Activated CD8-positive, alpha-beta memory T cell treated with anti-CD3 and anti-CD28 coated beads, Interleukin-2, amount 50 U/mL, for 1 hour (primary cell): Measurements from ENCODE around the gene CCDC136.

Experiments
- DNase-seq: peaks from one replicate; pipeline ENCODE4 v3.0.0-alpha.2; 2020; ENCODE audit errors: extremely low read depth

The CCDC136 gene

GRCh38 chr7:128777156-128778123 is 14.3 kb upstream of the CCDC136 start:
- no peak for DNase-seq

- no peak for DNase-seq
Measured at GRCh38 chr7:128778946-128779345, 12.8 kb upstream of the CCDC136 start.

- DNase-seq, result no peak
Measured at GRCh38 chr7:128781126-128781525, 10.6 kb upstream of the CCDC136 start.

- no peak for DNase-seq
Measured at GRCh38 chr7:128781851-128782250, 9.9 kb upstream of the CCDC136 start.

GRCh38 chr7:128783143-128783861 is 8.5 kb upstream of the CCDC136 start:
- DNase-seq, result no peak

- DNase-seq, result no peak
Measured at GRCh38 chr7:128785738-128786137, 6.0 kb upstream of the CCDC136 start.

GRCh38 chr7:128788446-128789412 is 3.0 kb upstream of the CCDC136 start:
- DNase-seq, result no peak

GRCh38 chr7:128790315-128791041 is 1.3 kb upstream of the CCDC136 start:
- DNase-seq, result no peak

GRCh38 chr7:128791972-128792327 is 182 bp downstream of the CCDC136 start:
- no peak for DNase-seq

GRCh38 chr7:128792471-128793180 is 858 bp downstream of the CCDC136 start:
- DNase-seq, result no peak

- DNase-seq, result no peak
Measured at GRCh38 chr7:128793181-128793547, 1.4 kb downstream of the CCDC136 start.

- DNase-seq, result no peak
Measured at GRCh38 chr7:128794020-128794419, 2.3 kb downstream of the CCDC136 start.

GRCh38 chr7:128794436-128794835 is 2.7 kb downstream of the CCDC136 start:
- DNase-seq, result no peak

GRCh38 chr7:128795129-128795528 is 3.4 kb downstream of the CCDC136 start:
- no peak for DNase-seq

GRCh38 chr7:128796327-128796726 is 4.6 kb downstream of the CCDC136 start:
- DNase-seq, result no peak

GRCh38 chr7:128799451-128799850 is 7.7 kb downstream of the CCDC136 start:
- DNase-seq, result no peak

GRCh38 chr7:128800567-128800966 is 8.8 kb downstream of the CCDC136 start:
- no peak for DNase-seq

GRCh38 chr7:128801003-128801402 is 9.2 kb downstream of the CCDC136 start:
- DNase-seq, result no peak

- no peak for DNase-seq
Measured at GRCh38 chr7:128801667-128802418, 10.1 kb downstream of the CCDC136 start.

GRCh38 chr7:128804484-128804883 is 12.7 kb downstream of the CCDC136 start:
- DNase-seq, result no peak
